ENCODE data around the gene RNASEH2B.
A peak's percentile ranks its signal among the peaks of the same experiment; 100 is the strongest.

Gene RNASEH2B

DNA sequence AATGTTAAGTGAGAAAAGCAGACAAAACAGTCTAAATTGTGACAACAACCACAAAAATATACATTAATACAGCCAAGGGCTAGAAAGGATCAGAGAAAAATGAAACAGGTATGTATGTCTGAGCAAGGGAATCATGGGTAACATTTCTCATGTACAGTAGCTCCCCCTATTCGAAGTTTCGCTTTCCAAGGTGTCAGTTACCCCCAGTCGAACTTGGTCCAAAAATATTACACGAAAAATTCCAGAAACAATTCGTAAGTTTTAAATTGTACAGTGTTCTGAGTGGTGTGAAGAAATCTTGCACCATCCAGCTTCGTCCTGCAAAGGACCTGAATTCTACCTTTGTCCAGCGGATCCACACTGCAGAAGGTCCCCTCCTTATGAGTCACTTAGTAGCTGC, 1.8 kb upstream of the RNASEH2B start:
- DNase-seq (ENCODE audit: low read depth in 2 of 2): no peak

DNA sequence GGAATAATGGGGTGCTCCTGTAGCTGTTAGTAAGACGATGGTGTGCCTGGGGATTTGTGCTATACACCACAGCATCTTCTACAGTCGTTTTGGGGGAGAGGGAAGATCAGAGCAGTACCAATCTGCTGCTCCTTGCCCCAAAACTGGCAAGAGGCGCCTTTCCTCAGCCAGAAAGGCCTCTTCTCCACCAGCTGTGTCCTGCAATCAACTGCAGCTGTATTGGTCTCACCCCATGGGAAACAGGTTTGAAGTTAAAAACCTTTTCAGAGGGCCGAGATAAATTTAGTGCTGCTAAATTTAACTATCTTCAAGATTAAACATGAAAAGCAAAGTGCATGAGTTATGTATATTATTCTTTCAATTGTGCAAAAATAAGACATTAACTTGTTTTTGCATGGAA, 1.2 kb upstream of the RNASEH2B start:
- DNase-seq (ENCODE audit: low read depth in 2 of 2): no peak

DNA sequence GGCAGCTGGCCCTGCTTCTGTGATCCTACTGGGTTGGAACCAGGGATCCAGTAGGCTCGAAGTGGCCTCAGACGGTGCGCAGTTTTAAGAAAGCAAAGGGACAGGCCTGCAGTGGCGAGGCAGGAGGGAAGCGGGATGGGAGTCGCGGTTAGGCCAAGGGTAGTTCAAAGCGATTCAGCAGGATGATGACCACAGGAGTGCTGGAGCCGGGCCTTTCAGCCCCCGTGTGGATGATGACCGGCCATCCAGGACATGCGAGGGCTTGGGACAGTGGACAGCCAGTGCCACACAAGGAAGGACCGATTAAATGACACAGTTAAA, 854 bp downstream of the RNASEH2B start:
- no peak for DNase-seq (ENCODE audit: low read depth in 2 of 2)

DNA sequence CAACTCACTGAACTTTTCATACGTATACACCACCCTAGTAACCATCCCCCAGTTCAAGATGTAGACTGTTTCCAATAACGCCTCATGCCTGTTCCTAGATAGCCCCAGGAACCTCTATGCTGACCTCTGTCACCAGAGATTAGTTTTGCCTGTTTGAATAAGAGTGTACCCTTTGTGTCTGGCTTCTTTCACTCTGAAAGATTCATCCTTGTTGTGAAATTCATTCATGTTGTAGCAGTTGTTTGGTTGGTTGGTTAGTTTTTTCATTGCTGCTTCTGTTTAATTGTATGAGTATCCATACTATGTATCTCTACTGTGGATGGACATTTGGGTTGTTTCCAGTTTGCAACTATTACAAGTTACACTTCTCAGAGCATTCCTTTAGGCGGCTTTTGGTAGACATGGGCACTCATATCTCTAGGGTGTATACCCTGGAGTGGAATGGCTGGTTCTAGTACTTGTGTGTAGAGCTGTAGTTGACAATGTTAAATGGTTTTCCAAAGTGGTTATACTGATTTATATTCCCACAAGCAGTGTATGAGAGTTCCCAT, 1.6 kb downstream of the RNASEH2B start:
- no peak for DNase-seq (ENCODE audit: low read depth in 2 of 2)

DNA sequence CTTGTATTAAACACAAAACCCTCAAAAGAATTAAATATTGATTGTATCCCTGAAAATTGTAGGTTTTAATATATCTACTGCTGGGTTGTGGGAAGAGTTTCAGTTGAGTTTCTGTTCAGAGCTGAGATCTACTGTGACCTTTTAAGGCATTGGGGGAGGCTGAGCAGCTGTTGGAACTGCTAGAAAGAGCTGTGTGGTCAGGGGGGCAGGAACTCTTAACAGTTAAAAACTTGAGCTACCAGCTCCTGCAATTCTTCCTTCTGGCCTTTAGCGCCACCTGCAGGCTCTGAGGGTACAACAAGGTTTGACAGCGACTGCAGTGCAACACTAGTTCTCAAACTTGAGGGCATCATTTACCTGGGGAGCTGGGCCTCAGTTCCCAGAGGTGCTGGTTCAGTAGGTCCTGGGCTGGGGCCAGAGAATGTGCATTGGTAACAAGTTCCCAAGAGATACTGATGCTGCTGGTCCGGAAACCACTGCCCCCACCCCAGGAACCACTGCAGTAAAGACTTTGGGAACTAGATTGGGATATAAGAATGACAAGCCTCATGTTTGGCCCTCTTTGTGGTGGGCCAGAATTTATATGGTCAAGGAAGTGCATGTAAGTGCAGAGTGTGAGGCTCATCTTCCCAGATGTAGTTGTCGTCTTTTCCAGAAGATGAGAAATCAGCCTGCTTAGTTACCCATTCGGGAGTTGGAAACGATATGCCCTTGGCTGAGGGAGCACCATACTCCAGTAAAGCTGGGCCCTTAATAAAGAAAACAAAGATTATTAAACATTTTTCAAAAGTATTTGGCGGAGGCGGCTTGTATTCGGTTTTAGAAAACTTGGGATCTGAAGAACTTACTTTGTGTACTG, 2.6 kb downstream of the RNASEH2B start:
- peak; percentile 86 to 93 for DNase-seq (ENCODE audit: low read depth in 2 of 2)

DNA sequence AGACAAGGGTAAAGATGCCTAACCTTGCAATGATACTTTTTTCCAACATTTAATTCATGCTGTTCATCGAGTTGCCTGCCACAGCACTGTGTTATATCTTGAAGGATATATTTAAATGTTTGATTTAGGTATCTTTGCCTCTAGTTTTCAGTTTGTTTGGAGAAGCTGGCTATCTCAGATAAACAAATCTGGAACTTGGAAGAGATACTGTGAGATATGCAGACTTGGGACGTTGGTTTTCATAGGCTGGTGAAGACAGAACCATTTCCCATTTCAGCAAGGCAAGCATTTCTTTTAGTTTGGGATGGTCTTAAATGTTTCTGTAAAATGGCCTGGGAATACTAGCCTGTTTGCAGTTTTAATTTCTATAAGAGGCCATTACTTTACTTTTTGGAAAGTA, 3.3 kb downstream of the RNASEH2B start:
- DNase-seq (ENCODE audit: low read depth in 2 of 2): no peak

DNA sequence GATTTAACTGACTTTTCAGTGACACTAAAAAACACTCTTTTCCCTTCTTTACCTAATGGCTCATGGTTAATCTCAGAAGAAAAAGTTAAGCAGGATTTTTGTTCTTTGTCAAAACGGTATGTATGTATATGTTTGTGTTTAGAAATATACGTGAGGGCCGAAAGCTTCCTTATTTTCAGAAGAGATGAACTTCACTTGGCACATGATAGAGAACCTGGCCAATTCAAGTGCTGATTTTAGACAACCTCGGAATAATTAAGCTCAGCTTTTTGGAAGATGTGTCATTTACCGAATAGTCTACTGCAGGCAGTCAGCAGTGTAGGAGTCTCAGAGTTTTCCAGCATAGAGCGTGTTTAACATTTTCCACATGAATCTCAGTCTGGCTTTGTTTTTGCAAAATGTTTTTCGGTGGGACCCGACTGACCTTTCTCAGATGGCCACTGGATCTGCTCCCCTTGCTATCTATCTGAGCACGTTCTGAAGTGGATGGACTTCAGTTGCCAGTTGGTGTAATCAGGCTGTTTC, 4.6 kb downstream of the RNASEH2B start:
- no peak for DNase-seq (ENCODE audit: low read depth in 2 of 2)

DNA sequence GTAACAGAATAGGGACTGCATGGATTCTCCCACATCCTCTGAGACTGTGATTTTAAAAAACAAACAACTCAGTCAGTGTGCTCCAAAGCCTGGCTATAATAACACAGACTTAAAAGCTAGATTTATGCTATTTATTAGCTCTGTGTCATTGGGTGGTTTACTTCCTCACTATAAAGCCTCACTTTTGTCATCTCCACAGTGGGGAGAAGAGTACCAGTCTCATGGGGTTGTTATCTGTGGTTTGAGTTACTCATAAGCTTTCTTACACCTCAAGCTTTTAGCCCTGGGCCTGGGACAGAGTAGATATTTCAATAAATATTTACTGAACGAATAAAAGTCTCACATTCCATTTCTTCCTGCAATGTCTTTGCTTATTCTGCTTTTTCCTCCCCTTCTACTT, 5.3 kb downstream of the RNASEH2B start:
- DNase-seq (ENCODE audit: low read depth in 2 of 2): no peak

DNA sequence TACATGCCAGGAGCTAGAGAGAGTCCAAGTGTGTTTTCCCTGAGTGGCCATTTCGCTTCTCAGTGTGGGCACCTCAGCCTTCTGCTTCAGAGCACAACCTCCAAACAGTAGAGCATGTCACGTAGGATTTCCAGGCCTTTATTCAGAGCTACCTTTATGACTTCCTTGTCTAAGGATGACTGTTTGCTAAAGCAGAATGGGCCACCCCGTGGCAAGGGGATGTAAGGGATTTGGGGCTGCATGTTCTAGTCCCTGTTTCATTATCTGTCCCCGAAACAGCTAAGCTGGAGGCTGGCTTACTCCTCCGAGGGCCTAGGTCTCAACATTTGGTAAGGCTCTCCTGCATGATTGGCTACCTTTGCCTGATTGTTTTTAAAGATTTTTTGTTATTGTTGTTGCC, 6.0 kb downstream of the RNASEH2B start:
- peak in 1 of 2 donors; percentile 9 for DNase-seq (ENCODE audit: low read depth in 2 of 2)

DNA sequence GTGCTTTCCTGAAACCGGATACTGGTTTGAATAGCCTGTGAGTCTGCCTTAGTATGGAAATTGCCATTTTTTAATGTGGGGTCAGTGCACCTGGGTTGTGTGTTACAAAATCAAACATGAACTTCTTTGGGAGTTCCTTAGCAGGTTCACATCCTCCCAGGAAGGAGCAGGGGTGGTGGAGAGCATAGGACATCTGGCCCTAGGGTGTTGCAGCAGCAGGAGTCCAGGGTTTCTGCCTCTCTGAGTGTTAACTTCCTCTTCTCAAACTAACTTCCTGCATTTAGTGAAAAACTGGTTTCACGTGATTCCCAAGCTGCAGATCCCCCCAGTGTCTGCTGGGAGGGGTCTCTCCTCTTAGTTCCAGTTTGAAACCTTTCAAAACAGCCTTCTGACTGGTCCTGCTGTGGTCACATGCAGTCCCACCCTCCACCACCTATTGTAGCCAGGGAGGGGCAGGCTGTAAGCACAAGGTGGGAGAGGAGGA, 7.2 kb downstream of the RNASEH2B start:
- no peak for DNase-seq (ENCODE audit: low read depth in 2 of 2)

DNA sequence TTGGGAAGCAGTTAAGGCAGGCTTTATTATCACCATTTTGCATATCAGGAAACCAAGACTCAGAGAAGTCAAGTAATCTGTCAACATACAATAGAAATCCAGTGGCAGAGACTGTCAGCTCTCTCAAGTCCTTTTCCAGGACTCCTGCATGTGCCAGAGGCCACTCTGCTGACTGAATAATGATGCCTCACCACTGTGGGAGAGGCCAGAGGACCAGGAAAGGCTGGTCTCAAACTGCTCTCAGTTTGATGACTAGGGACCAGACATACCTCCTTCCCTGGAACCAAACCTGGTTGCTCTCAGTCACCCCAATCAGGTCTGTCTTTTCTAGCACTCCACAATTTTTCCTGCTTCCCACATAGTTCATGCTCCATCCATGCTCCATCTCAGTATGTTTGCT, 8.0 kb downstream of the RNASEH2B start:
- no peak for DNase-seq (ENCODE audit: low read depth in 2 of 2)

DNA sequence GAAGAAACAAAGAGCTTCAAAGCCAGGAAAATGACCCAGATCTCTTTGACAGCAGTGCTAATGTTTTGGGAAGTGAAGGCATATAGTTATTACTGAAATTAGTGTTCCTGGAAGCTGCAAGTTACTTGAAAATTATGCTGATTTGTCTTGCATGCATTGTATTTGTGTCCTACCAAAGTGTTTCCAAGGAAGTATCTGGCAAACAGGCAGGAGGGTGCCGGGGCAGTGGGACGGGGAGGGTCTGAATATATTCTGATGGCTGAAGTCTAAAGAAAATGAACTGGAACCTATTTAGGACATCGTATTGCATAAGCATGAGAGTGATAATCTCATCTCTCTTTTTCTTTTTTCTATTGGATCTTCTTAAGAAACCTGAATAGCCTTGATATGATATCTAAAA, 9.0 kb downstream of the RNASEH2B start:
- no peak for DNase-seq (ENCODE audit: low read depth in 2 of 2)

DNA sequence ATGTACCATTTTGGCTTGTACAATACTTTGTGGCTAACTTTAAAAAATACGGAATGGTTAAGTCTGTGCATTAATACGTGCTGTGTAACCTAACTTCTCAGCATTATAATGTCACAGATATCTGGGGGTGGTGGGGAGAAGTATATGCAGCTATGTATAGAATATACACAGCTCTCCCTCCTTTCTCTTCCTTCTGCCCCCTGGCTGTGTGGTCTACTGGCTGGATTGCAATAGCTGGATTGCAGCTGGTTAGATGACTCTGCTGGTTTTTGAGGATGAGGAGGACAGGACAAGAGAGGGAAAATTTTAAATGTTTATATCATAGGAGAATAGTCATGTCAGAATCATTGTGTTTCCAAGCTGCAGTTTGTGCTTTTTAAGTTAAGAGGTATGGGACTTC, 9.7 kb downstream of the RNASEH2B start:
- DNase-seq (ENCODE audit: low read depth in 2 of 2): no peak

DNA sequence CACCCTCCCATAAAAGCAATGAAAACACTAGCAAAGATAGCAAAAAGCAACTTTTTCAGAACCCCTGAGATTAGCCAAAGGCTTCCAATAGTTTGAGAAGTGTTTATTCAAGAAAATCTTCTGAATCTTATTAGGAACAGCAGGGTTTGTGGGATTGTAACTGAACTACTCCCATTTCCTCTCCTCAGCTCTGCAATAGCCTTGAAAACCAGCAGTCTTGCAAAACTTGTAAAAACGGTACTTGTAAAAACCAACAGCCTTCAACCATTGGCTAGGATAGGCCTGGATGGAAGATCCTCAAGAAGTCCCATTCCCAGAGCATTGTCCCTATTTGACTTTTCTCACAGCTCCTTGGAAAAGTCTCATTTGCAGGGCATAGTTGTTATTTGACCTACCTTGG, 12.1 kb downstream of the RNASEH2B start:
- DNase-seq (ENCODE audit: low read depth in 2 of 2): no peak

DNA sequence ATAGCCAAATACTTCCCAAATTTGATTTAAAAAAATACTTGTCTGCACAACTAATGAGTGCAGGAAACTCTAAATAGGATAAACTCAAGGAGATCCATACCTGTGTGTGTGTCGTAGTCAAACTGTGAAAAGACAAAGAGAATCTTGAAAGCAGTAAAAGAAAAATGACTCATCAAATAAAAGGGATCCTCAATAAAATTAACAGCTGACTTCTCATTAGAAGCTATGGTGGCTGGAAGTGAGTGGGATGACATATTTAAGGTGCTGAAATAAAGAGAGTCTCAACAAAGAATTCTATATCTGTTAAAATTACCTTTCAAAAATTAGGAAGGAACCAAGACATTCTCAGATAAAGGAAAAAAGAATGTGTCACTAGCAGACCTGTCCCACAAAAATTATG, 13.7 kb downstream of the RNASEH2B start:
- no peak for DNase-seq (ENCODE audit: low read depth in 2 of 2)

DNA sequence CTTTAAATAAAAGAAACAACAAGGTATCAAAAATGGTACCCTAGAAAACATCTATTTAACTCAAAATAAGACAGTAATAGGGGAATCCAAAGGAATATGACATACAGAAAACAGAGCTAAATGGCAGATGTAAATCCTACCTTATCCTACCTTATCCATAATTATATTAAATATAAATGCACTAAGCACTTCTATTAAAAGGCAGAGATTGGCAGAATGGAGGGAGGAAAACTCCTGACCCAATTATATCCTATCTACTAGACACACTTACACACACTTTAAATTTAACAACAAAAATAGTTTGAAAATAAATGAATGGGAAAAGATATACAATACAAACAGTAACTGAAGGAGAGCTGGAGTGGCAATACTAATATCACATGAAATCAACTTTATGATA, 14.4 kb downstream of the RNASEH2B start:
- DNase-seq (ENCODE audit: low read depth in 2 of 2): no peak

DNA sequence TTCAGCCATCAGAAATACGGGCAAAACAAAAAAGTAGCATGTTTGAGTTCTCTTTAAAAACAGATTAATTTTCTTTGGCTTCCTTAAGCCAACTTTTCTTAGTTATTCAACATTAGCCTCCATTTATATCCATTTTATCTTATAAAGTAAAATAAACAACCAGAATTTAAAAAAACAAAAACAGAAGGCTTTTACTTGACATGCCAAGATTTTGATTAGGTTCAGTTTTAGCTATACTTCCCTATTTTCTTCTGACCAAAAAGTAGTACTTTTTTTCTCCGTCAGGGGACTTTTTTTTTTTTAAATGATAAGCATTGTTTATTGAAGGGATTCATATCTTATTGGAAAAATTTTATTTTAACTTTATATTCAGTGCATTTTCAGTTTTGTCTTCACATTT, 18.1 kb downstream of the RNASEH2B start:
- no peak for DNase-seq (ENCODE audit: low read depth in 2 of 2)

DNA sequence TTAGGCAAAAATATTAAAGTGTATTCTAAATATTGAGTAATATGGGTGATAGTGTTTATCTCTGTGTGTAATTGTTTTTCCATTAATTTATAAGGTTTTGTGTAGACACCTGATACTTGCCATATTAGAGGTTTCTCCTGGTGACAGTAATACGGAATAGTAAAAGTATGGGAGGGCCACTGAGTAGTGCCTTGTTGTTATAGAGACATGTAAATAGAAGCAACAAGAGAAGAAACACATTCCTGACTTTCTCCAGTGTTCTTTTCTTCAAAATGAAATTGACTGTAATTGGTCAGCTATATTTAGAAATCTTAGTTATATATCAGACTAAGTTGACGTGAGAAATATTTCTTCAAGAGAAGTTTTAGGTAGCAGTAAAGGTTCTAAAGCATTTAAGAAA, 18.5 kb downstream of the RNASEH2B start:
- no peak for DNase-seq (ENCODE audit: low read depth in 2 of 2)

DNA sequence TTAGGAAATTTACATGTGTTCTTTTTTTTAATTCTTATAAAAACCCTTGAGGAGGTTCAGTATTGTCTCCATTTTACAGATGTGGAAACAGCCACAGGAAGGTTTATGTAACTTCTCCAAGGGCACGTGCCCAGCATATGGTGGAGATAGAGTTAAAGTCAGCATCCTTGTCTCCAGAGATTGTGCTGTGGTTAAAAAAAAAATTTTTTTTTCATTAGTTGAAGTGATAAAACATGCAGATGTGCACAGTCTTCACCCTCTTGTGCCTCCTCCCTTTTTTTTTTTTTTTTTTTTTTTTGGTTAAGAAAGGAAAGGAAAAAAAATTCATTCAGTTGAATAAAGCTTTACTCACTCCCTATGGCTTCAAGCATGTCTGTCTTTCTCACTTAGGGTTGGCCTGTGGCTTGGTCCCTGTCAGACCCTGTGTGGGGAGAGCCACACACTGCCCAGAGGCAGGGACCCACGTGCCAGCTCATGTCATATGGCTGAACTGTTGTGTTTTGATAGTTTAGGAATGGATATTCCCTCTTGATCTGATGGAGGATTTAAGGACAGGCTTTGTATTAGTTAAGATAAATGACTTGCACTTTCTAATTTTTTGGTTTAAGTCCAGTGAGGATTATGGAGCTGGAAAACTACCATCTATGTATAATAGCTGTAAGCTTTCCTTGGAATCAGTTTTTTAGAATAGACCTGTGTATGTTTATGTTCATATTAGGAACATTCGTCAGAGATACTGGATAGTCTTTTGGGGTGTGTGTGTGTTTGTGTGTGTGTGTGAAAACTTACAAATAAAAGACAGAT, 19.3 kb downstream of the RNASEH2B start:
- DNase-seq (ENCODE audit: low read depth in 2 of 2): no peak

DNA sequence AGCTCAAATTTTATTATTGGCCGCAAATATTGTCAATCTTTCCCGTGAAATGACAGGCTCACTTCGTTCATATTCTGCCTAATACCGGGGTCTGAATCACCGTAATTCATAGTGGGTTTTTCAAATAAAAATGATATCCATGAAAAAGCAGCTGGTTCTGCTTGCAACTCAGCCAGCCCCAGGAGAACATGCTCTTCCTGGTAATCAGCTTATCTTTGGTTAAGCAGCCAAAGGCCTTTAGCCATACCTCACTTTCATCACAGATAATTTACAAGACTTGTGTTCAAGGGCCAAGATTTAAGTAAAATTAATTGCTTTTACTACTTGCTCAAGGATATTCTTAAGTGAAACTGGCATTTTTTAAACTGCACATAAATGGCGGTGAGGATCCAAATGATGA, 22.5 kb downstream of the RNASEH2B start:
- DNase-seq (ENCODE audit: low read depth in 2 of 2): no peak

DNA sequence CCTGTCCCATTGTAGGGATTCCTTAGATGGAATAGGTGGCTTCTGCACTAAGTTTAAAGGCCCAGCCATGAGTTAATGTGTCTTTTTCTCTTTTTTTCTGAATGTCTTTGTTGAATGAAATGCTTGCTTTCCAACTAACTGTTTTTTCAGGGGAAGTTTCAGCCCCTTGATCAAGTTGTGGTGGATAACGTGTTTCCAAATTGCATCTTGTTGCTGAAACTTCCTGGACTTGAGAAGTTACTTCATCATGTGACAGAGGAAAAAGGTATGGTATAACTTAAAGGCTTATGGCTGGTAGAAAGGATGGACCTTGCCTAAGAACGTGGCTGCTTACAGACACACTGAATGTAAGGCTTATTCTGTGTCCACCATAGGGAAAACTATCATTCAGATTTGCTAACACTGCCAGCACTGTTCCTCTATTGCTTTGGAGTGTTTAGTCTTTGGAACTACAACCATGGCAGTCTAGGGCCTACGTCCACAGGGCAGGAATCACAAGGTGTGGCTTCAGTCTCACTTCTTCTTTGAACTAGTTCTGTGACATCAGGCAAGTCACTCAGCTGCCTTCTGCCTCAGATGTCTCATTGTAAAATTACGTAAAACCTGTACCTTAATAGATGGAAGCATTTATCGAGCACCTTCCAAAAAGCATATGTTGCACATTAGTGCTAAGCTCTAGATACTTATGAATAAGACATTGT, 25.3 kb downstream of the RNASEH2B start:
- no peak for DNase-seq (ENCODE audit: low read depth in 2 of 2)

DNA sequence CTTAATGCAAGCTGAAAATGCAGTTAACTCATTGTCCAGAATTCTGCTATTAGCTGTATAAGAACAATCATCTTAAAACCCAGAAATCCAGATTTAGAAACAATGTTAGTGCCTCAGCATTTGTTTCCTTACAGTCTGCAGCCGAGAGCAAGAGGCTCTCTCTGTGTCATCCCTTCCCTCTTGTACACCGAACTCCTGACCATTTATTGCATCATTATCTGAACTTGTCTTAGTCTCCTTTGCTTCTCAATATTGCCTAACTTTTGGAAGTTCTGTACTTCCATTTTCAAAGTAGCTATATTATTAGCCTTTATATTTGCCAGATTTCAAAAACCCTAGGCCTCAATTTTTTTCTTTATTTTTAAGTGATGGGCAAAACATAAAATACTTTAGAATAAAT, 27.1 kb downstream of the RNASEH2B start:
- no peak for DNase-seq (ENCODE audit: low read depth in 2 of 2)
